Mammary epithelial cell (primary cell): Measurements from ENCODE around the gene PPIE.

Experiments
- CTCF ChIP-seq, 2 donors: IDR thresholded peaks in 1 of 2; conservative IDR thresholded peaks in 1 of 2; 2 replicates each; pipeline ENCODE4 v1.5.1; 2011 to 2012; ENCODE audit warnings: inconsistent platforms in 2 of 2, low read length in 2 of 2, mild to moderate bottlenecking in 2 of 2, control low read depth in 1 of 2, low read depth in 1 of 2; ENCODE audit not compliant: insufficient read depth in 1 of 2; ENCODE audit errors: extremely low read depth in 1 of 2
- EZH2 ChIP-seq: IDR thresholded peaks from 2 replicates; pipeline ENCODE4 v1.6.1; 2012; ENCODE audit warnings: low read length, inconsistent platforms, borderline replicate concordance

GRCh38 chr1:39711104-39711965 is 27.3 kb upstream of the PPIE start:
- no peak for TF ChIP-seq CTCF (conservative IDR thresholded peaks at IDR 0.05 in 1 of 2, IDR thresholded peaks at IDR 0.05 in 1 of 2; ENCODE audit: extremely low read depth in 1 of 2, insufficient read depth in 1 of 2, low read depth in 1 of 2, low read length in 2 of 2)
- no peak for TF ChIP-seq EZH2
